IPS DF 4.7 (cell line): ENCODE results near the gene CAMK1D.

Experiments
- DNase-seq: peaks from one replicate; pipeline ENCODE4 v3.0.0-alpha.2; 2013; ENCODE audit warnings: low spot score; ENCODE audit errors: extremely low read depth

The CAMK1D gene

GRCh38 chr10:12876266-12876665 is 526.9 kb downstream of the CAMK1D start:
- no peak for DNase-seq

GRCh38 chr10:12877150-12877549 is 527.8 kb downstream of the CAMK1D start:
- DNase-seq, result no peak

GRCh38 chr10:12880423-12880822 is 531.1 kb downstream of the CAMK1D start:
- DNase-seq, result no peak

GRCh38 chr10:12884851-12885250 is 535.5 kb downstream of the CAMK1D start:
- DNase-seq, result no peak
